IPS-NIHi7 (cell line): ENCODE measurements around the gene COLEC12.

Experiments used
- DNase-seq: peaks from one replicate; pipeline ENCODE4 v3.0.0; 2012; ENCODE audit warnings: mixed read lengths; ENCODE audit errors: extremely low spot score

The COLEC12 gene

DNA sequence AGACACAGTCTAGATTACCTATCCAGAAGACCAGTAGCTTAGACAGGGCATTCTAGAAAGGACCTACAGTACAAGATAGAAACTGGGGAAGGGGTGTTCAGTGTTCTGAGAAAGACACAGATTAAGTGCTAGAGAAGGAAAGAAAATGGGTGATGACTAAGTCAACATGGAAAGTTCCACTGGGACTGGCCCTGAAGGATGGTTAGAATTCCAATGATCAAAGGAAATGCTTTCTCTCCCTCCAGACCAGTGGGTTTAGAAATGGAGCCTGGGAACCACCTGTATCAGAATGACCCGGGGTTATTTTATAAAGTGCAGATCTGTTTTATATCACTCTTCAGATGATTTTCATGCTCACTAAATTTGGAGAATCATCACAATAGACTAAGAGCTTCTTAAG is 5.8 kb upstream of the COLEC12 start:
- DNase-seq, result no peak

DNA sequence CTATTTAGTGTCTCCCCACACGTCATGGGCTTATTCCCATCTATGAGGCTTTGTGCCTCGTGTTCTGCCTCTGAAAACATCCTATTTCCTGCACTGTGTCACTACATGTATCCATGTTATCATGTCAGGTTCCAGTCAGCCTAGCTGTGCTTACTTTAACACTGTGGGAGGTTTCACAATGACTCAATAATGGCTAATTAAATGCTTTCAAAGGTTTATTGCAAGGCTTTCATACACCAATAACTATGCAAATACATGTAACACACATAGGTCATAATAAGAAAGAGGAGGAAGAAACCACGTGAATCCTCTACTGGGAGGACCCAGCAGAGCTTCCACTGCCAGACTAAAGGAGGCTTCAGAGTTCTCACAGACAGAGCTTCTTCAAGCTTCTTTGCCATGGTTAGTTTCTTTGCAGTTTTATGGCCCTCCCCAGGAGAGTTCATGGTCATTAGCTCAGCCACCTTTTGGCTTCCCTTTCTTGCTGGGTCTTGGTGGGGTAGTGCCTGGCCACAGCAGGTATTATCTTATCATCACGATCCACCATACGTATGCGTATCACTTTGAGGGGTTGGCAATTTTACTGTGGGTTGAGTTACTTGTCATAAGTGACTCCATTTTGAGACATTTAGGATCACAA is 5.1 kb upstream of the COLEC12 start:
- no peak for DNase-seq

DNA sequence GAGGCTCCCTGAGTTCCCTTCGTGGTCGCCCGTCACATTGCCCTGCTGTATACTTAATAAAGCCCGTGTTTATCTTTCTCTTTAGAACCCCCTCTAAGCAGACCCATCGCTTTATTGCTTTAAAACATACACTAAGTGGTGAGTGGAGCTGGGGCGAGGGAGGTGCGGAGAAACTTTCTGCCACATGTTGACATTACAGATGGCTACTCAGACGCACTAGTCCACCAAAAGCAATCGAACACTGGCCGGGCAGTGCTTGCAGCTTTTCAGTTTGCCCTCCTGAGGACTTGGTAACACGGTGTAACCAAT is 859 bp upstream of the COLEC12 start:
- no peak for DNase-seq

DNA sequence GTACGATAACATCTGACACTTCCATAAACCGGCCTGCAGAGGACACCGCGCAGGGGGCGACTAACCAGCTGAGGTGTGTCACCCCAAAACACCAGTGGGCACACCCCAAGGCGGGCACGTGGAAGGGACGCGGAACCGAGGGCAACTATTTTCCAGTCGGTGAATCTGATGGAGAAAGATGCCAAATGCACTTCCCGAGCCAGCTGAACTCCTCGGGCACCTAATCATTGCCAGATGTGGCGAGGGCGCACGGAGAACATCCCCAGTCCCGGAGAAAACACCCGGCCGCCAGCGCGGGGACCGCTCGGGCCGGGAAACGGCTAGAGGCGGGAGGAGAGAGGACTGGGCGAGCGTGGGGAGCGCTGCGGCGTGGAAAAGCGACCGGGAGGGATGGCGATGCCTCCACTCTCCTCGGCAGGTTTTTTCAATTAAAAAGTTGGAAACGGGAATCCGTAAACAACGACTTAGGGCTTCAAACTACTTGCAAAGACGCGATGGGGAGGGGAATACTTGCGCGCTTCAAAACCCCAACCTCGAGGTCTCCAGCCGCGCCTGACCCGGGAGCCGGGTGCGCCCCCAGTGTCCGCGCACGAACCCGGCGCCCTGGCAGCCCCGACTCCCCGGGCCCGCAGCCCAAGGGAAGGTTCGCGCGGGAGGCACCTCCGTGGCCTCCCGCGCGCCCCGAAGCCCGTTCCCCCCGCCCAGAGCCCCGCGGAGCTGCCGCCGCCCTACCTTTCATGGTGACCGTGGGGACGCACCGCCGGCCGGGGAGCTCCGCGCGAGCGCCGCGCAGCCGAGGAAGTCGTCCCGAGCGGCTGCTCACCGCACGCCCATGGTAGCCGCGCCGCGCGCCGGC is 497 bp downstream of the COLEC12 start:
- DNase-seq, result no peak

DNA sequence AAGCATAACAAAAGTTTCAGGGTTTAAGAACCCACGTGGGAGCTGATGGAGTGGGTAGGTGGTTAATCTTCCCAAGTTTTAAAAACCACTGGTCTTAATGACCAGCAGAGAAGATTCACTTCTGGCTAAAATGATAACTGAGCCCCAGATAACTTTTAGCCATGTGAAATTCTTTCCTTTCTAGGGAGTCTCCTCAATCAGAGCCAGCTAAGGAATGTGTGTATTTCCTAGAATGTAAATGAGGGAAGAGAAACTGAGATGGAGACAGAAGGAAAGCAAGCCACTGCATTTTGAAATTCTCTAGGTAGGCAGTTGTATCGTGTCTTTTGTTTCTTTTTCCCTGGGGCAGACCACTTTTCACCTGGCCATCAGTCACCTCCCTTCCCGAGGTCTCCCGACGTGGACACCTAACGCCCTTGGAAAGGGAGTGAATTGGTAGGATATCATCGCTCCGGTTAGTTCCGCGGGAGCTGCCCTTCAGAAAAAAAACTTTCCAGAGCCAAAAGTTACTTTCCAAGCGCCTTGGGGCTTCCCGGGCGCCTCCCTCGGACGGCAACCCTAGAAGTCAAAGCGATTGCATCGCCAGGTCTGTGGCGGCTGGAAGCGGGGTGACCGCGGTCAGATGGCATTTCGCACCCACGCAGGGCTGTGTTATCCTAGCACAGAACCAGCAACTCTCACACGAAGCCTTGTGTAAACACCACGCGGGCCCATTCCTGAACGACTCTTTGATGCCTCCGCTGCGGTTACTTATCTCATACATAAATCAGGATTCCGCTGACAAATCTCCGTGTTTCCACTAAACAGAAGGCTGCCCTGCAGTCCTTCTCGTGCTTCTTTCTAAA is 1.3 kb downstream of the COLEC12 start:
- DNase-seq, result no peak

DNA sequence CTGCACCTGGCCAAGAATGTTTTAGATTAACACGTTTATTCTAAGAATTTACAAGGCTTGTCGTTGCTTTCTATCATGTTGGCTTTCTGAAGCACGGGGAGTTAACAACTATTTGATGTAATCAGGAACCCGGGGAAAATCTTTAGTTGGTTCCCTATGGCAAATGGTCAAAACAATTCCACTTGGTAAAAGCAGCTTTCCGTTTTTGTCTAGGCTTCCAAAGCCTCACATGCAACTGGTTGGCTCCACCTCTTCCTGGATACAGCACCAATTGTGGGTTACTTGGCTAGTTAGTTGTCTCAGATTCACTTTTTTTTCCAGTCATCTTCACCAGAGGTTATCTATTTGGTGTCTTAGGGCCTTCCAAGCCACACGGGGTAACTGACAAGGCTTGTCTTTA is 2.8 kb downstream of the COLEC12 start:
- DNase-seq, result no peak

DNA sequence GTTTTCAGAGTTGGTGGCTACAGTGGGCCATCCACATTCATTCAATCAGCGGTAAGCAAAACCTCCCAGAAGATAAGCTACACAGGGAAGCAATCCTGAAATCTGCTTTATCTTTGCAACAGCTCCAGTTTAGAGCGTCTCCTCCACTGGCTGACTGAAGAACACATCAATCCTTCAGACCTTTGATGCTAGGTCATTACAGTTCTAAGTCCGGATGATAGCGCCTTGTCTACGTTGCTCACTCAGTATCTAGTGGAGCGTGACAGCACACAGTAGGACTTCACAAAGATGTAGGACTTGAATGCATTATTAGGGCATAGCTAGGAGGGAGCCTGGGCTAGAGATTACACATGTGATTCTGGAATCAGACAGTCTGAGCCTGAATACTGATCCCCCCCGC is 5.0 kb downstream of the COLEC12 start:
- DNase-seq, result no peak

DNA sequence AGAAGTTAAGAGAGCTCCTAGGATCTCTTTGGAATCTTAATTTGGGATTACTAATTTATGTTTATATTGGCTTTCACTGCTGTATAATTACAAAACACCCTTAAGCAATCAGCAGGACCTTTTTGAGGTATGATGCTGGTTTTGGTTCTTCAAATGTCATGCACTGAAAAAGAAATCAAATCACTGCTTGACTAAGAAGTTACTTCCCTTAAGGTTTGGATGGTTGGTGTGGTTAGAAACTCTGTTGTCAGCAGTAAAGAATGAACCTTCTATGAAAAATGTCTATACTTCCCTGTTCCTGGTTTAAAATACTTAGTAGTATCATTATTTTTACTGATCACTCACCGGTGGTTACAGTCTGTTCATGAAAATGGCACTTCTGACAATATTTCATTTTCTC is 5.5 kb downstream of the COLEC12 start:
- no peak for DNase-seq

DNA sequence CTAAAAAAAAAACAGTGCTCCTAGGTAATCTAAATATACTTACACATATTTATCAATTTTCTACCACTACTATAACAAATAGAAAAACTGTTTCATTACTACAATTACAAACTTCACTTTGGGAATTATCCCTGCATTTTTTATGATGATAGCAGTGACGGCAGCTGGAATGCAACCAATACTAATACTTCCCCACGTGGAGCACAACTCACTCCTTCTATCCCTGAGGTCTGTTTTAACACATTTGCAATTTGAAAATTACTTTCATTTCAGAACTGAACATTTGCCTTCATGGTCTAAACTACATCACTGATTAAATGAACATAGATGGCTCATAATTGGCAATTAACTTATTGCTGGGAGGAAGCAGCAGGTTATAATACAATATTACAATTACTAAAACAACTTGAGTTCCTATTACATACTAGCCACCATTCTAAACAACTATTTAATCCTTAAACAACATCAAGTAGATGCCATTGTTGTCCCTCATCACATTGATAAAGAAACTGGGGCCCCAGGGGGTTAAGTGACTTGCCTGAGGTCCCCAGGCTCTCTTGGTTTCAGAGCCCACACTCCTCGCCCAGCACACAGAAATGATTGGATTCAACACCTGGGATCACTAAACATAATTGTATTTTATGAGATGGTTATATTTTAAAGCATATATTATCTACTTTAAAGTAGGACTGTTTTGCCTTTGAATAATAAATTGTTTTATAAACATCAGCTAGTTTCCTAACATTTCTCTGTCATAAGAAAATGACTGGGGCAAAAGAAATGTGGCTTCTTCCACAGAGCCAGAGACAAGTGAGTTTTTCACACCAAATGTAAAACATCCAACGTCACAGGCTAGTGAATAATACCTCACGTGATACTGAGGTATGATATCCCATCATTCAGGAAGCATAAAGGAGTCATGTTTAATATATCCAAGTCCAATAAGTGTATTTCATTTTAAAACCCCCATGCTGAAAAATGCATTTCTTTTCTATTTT is 6.2 kb downstream of the COLEC12 start:
- no peak for DNase-seq

DNA sequence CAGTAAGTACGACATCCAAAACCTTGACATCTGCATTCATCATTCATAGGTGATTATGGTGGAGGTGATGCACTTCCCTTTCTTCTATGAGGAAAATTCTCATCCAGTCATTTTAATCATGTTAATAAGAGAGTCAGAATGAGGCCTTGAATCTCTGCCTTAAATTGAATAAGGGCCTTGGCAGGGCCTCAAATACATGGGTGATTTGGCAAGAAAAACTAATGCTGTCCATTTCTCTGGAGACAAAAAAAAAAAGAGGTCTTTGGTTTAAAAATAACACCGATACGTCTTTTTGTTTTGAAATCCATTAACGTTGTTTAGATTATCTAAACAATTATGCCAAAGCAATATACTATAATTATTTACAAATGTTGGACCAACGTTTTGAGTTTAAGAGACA is 8.1 kb downstream of the COLEC12 start:
- DNase-seq, result no peak

DNA sequence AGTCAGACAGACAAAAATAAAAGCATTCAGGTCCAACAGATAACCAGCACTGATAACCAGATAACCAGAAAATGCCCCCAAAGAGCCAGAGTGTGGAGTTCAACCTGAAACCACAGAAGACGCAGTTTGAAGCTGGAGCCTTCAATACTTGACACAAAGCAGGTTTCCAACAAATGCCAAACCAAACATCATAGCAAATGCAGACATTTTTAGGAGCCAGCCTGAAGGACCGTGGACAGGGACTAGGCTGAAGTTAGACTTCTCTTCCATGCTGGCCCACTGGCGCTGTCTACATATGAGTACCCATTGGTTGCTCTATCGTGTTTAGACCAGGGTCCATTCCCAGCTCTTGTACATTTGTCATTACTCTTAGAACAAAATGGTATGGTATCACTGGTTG is 9.9 kb downstream of the COLEC12 start:
- DNase-seq, result no peak

DNA sequence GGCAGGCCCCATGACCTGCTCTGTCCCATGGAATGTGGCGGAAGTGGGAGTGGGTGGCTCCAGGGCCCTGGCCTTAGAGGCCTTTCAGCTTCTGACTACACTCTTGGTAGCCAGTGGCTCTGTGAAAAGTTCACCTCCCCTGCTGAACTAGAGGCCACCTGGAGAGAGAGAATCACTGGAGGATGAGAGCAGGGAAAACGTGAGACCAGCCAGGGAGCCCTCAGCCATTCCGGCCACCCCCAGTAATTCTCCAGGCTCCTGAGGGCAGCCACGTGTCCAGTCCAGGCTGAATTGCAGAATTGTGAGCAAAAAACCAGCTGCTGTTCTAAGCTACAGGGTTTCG is 10.5 kb downstream of the COLEC12 start:
- DNase-seq, result peak; percentile 33

DNA sequence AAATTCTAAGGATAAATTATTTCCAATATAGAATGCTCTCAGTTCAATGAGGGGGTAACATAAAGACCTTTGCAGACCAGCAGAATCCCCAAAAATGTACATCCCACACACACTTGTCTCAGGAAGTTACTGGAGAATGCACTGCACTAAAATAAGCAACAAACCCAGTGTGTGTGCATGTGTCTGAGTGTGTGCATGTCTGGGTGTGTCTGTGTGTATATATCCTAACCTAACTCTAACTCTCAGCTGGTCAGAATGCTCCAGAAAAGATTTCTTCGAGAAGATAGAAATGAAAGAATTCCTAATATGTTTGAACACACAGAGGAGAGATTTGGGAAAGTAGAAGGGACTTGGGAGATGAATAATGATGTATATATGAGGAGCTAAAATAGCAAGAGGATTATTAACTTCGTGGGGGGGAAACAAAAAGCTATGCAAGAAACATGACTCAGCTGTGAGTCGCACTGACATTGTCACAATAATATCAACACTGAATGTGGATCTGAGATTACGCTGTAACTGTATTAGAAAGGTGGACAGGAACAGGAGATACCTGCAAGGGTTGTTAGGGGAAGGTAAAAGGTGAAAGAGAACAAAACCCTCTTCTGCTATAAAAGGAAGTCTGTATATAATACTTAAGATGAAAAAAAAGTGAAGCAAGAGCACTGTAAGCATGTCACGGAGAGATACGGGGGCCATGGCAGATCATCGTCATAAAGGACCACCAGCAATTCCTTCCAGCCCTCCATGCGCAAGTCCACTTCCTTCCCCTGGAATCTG is 11.1 kb downstream of the COLEC12 start:
- no peak for DNase-seq

DNA sequence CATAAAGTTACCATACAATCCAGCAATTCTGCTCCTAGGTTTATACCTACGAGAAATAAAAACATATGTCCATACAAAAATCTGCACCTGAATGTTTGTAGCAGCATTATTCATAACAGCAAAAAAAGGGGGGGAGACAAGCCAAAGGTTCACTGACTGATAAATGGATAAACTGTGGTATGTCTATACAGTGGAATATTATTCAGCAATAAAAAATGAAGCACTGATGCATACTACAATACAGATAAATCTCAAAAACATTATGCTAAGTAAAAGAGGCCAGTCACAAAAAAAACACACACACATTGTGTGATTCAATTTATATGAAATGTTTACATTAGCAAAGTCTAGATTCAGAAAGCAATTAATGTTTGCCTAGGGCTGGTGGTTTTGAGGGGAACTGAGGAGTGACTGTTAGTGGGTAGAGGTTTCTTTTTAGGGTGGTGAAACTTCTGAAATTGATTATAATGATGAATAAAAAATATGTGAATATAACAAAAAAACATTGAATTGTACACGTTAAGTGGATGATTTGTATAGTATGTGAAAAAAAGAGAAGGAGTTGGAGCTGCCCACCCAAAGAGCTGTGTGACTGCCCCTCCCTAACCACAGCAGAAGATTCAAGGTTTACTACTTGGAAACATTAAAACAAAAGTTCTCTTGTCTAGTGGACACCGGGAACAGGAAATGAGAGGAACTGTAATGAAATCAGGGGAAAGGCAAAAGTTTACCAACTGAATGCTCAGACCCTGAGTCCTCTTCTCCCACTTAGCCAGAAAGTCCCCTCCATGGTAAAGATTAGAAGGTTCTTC is 13.4 kb downstream of the COLEC12 start:
- DNase-seq, result no peak

DNA sequence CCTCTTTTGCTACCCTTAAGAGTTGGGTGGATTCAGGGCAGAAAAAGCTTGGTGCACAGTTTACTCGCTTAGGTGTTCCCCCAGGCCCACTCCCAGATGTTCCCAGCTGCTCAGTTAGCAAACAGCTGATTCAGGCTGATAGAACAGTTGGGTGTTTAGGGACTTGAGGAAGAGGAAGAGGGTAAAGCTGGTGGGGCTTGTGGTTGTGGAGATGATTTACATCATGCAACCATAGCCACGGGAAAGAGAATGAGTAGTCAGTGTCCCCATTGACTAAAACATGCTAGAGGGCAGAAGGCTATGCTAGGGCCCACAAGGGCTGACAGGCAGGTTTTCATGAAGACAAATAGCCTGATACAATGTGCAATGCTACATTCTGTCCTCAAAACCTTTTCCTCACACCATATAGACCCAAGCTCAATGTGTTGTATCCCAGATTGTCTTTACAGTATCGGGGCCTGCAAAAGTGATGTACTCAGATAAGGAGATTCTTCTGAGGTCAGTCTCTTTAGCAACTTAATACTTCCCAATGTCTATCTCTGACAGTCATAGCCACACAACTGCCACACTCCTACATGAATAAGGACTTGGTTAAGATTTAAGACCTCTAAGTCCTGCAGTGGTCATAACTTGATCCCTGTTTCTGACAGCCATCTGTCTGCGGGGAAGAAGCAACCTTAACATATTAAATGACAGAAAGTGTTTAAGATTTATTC is 15.6 kb downstream of the COLEC12 start:
- no peak for DNase-seq

DNA sequence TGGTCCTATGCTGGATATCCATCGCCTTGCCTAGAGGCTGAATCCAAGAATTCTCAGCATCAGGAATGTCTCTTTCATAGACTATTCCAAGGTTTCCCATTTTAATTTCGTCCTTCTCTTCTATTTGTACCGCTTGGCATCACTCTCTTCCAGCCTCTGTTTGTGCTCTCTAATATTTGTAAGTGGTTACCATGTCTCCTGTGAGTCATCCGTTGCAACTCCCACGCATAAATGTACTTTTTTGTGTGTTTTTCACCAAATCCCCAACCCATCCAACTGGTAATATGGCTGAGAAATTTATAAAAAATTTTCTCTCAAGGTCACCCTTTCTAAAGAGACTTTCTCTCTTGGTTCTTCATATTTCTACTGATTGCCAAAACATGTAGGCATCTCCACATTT is 21.8 kb downstream of the COLEC12 start:
- DNase-seq, result no peak

DNA sequence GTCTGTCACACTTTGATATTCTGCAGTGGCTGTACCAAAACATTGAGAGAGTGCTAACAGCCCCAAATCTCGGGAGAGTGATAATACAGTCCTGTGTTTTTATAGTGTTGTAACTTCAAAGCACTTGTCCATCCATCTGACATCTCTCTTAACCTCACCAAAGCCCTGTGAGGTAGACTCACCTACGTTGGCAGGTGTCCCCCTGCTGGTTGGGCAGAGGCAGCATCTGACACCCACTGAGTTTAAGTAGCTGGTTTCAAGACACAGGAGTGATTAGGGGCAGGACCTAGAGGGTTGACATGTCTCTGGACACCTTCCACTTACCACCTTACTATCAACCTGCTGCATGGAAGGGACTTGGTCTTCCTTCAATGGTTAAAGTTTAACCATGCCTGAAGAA is 22.9 kb downstream of the COLEC12 start:
- DNase-seq, result peak; percentile 52

DNA sequence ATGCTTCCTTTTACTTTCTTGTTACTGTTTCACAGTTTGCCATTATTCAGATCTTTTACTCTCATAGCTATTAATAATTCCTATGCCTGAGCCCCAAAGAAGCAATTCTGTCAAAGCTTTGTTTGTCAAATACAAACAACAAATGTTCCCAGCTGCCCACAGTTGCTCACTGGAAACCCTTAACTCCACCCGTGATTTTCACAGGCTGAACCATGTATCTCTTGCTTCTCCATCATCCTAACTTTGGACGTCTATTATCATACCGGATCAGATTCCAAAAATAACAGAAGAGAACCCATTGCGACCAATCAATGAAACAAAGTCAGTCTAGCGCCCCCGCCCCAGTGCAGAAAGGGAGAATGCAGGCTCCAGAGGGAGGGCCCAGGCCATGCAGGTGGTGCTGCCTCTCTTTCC is 24.2 kb downstream of the COLEC12 start:
- no peak for DNase-seq
